ENCODE data around the gene RIPK1.

RIPK1 gene

DNA sequence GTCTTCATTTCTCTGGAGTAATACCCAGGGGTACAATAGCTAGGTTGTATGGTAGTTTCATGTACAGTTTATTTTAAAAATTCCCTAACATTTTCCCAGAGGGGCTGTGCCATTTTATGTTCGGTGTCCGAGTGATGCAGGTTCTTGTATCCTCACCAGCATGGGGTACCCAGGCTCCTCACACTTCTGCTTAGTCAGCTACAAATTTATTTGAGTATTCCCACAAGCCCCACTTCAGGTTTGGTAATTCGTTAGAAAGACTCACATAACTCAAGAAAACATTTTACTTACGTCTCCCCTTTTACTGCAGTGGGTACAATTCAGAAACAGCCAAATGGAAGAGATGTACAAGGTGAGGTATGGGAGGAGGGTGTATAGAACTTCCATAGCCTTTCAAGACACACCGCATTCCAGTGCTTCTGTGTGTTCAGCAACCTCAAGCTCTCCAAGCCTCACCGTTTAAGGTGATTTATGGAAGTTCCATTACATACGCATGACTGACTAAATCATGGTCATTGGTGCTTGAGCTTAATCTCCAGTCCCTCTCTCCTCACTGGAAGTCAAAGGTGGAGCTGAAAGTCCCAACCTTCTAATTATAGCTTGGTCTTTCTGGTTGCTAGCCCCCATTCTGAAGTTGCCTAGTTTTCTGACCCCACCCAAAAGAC lies 18.1 kb downstream of the RIPK1 start:
- no peak for DNase-seq

DNA sequence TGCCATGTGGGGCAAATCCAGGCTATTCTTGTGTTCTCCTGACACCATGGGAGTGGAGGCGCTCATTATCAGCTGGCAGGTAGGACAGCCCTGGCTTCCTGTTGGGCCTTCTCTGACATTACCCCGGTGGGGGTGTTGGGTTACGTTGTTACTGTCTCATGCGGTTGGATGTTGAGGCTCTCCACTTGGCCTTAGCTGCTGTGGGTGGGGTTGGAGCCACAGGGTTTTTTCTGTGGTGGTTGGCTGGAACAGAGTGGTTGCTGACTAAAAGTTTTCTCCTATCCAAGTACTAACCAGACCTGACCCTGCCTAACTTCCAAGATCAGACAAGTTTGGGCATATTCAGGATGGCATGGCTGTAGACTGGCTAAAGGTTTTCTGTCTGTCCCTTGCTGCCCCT lies 20.2 kb downstream of the RIPK1 start:
- DNase-seq = no peak

DNA sequence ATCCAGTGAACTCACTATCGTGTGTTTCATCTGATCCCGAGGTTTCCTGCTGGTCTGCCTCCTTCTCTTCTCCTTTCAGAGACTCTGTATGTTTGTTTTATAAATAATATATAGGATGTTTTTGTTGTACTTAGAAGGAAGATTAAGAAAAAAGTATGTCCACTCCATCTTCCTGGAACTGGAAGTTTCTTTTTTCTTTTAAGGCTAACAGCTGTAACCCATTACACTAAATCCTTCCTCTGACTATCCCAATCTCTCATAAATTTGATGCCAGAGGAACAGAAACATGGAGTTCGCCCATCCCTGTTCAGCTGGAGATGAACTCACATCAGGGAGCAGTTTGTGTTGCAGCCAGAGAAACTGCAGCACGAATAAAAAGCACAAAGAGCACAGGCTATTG lies 20.7 kb downstream of the RIPK1 start:
- no peak for DNase-seq

DNA sequence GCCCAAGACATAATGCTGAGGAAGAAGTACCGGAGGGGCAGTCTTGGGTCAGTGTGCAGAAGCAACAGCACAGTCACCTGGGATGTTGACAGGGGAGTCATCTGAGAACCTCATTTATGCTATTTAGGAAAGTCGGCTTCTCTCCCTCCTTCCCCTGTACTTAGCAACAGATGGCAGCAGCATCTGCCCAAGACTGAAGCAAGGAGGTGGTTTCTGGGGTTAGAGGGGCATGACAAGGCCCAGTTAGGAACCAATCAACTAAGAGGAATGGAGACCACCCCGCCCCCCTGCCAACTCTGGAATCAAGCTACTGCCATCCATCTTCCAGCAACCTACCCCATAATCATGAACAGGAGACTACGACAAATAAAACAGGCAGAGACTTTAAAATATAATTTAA lies 21.7 kb downstream of the RIPK1 start:
- no peak for DNase-seq

DNA sequence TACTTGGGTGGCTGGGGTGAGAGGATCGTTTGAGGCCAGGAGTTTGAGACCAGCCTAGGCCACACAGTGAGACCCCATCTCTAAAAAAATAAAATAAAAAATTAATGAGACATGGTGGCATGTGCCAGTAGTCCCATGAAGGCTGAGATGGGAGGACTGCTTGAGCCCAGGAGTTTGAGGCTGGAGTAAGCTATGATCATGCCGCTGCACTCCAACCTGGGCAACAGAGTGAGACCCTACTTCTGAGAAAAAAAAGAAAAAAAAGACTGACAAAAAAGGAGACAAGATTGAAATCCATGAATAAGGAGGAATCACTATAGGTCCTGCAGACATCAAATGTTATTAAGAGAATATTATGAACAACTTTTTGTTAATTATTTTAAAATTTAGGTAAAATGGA lies 26.5 kb downstream of the RIPK1 start:
- no peak for DNase-seq

DNA sequence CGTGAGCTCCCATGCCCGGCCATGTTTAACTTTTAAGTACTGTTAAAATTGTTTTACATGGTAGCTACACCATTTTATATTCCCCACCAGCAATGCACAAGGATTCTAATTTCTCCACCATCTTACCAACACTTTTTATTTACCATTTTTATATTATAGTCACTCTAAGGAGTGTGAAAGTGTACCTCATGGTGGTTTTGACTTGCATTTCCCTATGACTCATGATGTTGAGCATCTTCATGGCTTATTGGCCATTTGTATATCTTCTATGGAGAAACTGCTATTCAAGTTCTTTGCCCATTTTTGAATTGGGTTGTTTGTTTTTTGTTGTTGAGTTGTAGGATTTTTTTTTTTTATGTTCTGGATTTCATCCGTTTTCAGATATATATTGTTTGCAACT lies 34.6 kb downstream of the RIPK1 start:
- DNase-seq = no peak

DNA sequence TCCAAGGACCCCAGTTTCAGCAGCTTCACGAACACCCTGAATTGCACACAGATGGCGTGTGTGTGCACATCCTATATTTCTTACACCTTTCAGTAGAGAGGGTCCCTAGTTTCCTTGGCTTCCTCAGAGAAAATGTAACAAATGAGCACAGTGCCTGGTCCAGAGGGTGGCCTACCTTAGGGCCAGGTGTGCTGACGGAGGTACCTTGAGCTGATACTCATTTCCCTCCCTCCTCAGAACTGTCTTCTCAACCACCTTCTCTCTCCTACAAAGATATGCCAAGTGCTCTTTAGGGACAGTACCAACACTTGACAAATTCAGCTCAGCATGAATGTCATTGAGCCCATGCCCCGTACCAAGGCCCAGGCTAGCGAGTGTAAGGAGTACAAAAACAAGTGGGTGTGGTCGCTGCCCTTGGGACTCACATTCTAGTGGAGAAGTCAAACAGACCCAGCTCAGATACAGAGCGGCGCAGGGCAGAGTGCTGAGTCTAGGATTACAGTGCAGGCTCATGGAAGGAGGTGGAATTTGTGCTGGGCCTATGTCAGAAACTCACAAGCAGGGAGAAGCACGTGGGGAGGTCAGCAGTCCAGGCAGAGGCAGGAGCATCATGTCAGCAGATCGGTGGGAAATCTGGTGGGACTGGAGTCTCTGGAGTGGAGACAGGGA lies 40.6 kb downstream of the RIPK1 start:
- no peak for DNase-seq

DNA sequence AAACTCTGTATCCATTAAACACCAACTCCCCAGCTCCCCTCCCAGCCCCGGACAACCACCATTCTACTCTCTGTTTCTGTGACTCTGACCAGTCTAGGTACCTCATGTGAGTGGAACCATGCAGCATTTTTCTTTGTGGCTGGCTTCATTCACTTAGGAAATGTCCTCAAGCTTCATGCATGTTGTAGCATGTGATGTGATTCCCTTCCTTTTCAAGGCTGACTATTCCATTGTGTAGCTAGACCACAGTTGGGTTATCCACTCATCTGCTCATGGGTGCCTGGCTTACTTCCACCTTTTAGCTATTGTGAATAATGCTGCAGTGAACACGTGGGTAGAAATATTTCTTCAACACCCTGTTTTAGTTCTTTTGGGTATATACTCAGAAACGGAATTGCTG lies 41.5 kb downstream of the RIPK1 start:
- no peak for DNase-seq

DNA sequence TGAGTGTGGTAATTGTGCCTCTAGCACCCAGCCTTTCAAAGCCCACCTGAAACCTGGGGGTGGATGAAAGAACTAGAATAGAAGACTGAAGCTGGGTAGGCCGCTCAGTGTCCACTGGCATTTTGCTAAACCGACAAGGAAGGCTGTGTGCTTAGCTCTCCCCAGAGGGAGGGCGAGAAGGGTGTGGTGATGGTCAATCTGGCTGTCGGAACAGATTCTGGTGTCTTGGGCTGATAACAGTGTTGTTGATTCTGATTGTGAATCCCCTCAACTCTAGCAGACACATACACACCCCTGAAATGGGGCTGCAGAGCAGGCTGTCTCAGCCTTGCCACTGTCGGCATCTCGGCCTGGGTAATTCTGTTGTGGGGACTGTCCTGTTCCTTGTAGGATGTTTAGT lies 46.1 kb downstream of the RIPK1 start:
- DNase-seq = no peak

DNA sequence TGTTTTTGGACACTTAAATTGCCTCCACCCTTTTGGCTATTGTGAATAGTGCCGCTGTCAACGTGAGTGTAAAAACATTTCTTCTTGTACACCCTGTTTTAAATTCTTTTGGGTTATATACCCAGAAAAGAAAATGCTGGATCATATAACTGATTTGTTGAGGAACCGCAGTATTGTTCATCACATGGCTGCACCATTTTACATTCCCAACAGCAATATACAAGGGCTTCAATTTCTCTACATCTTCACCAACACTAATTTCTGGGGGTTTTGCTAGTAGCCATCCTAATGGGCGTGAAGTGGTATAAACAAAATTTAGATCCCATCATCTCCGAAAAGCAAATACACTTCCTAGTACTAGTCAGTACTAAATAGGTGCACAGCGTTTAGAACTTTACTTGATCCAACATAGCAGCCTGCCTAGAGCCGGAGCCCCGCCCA lies 49.6 kb downstream of the RIPK1 start:
- no peak for DNase-seq

DNA sequence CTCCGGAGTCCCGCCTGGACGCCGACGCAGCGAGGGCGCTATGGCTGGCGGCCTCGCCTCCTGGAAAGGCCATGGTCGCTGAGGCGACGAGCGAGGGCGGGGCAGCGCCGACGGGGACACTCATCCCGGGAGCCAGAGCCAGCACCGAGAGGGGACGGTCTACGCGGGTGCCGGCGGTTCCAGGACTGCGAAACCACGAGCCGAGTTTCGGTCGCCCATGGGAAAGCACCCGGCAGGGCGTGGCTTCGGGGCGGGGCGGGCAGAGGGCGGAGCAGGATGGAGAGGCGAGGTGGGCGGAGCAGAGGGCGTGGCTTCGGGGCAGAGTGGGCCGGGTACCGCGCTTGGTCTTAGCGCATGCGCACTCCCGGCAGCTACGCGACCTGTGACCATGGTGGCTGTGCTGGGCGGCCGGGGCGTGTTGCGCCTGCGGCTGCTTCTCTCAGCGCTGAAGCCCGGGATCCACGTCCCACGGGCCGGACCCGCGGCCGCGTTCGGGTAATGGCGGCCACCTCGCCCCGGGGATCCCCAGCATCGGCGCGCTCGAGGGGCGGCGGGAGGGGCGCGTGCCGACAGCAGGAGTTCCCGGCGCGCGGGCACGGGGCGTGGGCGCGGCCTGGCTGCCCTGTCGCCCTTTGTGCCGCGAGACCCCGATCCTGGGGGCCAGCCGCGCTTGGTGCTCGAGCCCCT lies 50.2 kb downstream of the RIPK1 start, which contains the start of gene BPHL:
TSS of gene BPHL (plus strand) at position 359 of the 687 bp plus-strand sequence. CDS start at position 389, 30 bp downstream.
- DNase-seq = peak; percentile 100

DNA sequence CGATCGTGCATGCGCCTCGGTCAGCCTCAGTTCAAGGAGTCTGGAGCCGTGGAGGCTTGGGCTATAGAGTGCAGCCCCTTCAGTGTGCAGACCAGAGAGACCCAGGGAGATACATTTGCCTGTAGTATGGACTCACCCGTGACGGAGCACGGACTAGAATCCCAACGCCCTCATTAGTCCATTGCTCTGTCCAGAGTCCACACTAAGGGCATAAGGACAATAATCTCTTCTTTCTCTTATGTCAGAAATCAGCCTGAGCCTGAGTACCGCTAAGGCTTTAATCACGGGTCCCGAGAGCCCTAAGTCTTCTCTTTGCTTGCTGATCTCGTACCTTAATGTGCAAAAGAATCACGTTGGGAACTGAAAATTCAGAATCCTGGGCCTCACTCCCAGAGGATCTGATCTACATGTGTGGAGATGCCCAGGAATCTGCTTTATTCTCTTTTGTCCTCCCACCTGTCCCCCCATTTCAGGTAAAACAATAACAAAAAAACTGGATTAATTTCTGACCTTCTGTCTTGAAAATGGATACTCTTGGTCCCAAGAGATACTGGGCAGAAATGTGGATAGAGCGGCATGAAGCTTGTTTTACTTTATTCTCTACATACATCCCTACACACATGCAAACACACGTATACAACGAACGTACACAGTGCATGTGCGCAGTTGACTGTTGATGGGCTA lies 50.9 kb downstream of the RIPK1 start:
- no peak for DNase-seq

DNA sequence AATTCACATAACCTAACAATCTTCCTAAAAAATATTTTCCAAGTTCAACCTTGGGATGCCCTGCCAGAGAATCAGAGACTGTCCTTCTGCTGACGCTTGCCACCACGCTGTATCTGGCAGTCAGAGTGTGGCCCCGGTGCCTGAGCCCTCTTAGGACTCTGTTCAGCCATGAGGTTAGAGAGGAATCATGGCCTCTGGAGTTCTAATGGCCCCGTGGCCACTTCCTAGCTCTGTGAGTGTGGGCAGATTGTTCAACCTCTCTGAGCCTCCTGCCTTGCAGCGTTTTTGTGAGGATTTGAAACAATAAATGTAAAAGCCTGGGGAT lies 52.4 kb downstream of the RIPK1 start:
- no peak for DNase-seq

DNA sequence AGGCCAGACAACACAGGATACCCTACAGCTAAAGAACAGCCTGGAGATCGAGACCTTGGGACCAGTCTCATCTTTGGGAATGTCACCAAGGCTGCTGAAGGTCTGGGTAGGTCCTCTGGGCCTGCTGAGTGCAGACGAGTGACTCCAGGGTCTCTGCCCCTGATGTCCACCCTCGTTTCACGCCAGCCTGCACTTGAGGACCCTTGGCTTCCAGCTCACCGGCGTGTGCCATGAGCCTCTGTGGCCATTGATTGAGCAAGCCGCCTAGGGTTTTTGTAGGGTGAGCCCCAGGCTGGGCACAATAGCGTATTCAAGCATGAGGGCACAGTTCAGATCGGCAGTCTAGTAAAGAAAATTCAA lies 54.5 kb downstream of the RIPK1 start:
- DNase-seq = no peak

DNA sequence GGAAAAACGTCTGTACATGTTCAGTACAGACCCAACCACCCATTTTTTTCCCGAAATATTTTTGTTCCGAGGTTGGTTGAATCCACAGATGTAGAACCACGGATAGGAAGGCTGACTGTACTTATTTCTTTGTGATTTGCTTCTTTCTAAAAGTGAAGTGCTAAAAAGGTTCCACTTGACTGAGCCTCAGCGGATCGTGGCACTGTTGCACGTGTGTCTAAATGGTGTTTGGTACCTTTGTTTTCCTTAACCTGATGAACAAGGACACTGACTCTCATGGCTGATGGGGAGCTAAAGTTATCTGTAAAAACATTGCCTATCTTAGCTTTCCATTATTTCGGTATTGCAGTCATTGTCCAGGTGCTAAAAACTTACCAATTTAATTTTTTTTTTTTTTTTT lies 56.4 kb downstream of the RIPK1 start:
- no peak for DNase-seq

DNA sequence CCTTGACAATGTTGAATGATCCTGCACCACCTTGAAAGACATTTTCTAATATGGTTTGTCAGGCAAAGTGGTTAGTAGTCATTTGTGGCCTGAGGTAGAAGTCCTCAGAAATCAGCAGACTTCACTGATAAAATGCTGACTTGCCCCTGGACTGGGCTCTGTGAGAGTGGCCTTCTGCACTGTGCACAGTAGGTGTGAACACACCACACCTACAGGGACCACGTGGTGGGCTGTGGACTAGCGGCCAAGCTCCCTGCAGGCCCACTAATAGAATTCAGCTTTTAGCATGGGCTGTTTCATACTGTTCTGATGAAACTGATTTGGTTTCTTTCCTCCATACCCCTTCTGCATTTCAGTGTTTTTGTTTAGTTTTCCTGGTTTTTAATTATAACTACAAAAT lies 57.5 kb downstream of the RIPK1 start:
- no peak for DNase-seq

DNA sequence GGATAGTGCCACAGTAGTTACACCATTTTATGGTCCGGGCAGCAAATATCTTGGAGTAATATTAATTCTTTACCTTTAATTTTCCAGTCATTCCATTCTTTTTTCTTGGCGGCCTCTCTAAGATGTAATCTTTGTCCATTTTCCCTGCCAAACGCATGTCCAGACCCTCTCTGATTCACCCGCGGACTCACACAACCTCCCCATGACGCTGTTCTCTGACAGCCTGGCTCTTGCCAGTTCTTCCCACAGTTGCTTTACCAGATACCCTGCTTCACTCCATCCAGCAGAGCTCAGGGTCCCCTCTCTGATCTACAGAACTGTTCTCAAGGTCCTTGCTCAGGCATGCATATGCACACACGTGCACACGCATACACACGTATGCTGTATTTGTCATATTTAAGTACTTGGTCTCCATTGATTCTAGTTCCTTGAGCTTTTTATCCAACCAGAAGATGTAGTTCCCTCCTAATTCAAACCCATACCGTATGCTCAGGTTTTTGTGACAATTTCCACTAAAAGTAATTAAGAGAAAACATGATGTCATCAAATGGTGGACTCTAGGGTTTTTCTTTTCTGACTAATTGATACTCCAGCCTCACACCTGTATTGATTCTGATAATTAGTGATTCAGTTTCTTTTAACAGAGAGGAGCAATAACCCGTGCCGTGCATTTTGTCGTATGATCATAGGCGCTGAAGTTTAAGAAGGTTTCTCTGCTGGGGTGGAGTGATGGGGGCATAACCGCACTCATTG lies 60.2 kb downstream of the RIPK1 start:
- DNase-seq = no peak

DNA sequence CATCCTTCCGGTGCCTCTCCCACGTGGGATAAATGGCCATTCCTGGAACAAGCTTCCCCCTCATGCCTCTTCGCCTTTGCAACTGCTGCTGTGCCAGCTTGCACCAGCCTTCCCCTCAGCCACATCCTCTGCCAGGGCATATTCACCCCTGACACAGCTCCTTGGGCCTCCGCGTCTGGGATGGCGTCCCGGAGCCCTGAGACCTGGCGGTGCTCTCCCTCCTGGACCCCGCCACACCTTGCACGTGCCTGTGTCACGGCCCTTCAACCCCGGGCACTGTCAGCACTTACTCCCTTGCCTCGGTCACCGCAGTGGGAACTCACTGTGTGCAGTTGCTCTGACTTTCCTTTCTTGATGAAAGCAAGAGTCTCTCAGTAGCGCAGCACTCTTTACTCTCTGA lies 63.4 kb downstream of the RIPK1 start:
- DNase-seq = no peak

DNA sequence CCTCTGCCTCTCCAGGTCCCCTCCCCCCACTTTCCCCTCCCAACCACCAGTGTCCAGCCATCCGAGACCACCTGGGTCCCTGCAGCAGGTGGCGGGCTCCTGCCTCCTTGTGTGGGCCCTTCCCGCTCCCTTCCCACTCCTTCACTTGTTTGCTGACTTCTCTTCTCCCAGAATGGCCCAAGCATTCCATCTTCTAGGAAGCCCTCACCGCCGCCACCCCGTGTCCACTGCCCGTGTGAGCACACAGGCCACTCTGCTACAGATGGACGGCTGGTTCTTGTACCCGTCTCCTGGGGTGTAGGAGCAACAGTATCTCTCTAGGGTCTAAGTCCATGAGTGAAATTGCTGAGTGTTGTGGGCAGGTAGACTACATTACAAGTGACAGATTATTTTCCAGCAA lies 65.2 kb downstream of the RIPK1 start:
- DNase-seq = no peak

DNA sequence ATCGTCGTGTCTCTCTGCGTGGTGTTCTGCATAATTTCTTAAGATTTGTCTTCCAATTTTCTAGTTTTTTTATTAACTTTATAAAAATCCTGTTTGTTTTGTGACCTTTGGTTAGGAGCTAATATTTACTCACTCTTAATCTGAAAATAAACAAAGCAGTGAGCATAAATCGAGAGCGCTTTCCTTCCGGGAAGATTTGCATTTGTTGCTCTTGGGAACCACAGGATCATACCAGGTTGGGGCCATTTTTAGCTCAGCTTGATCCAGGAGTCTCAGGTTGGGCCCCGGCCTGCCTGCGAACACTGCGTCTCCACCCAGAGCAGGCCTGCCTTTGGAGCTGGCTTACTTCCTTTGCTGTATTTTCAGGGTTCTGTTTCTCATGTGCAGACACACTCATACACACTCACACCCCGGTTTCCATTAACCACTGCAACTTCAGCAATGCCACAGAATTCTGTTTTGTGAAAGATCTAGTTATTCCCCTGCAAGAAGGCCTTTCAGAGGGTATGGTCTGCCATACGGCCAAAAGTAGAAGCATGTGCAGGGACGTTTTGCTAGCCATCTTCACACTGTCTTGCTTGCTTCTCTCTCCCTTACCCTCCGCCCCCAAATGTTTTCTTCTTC lies 67.5 kb downstream of the RIPK1 start:
- no peak for DNase-seq

DNA sequence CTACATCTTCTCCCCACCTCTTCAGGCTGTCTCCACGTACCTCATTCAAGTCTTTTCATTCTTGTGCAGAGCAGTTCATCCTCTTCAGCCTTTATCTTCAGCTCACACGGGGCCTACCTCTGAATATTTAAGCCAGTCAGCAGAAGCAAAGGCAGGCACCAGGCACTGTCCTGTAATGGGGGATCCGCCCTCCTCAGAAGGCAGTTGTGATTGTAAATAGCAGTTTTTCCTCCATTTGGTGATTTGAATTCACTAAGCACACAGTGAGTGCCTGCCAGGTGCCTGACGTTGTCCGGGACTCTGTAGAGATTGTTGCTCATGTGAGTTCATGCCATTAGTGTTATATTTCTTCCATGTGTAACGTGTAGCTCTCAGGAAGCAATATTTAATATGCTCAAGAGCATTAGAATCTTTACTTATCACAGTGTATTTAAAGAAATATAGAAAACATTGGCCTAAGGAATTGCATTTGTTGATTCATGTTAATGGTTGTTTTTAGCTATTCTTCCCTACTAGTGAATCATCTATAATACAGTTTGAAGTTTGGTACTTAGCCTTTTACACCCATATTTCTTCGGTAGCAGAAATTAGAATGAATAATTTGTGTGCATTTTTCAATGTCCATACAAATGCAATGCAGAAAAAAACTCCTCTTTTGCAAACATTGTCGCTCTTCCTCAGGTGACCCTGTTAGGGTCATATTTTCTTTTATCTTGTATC lies 68.2 kb downstream of the RIPK1 start:
- DNase-seq = no peak
